OCI-LY7 (cell line): ENCODE results near the gene XCL1.
A peak's percentile ranks its signal among the peaks of the same experiment; 100 is the strongest.
"Not testable (repeated sequence)": the region's sequence is repeated elsewhere in the genome, so short reads cannot be mapped to it uniquely, and the experiment has no call there.

ENCODE experiments used
- EZH2phosphoT487 ChIP-seq: fragments of 200-600 bp; sonication (generic); IDR thresholded peaks from 2 replicates; pipeline ENCODE4 v1.6.1; 2018; ENCODE audit warnings: low read depth, borderline replicate concordance, mild to moderate bottlenecking, mixed run types, antibody characterized with exemption, low read length, moderate library complexity, mixed read lengths
- TF ChIP-seq, protein P1 (sequence below): fragments of 200-600 bp; sonication (generic); conservative IDR thresholded peaks from 2 replicates; pipeline ENCODE4 v1.5.1; 2014; ENCODE audit warnings: mild to moderate bottlenecking, antibody characterized with exemption, low read length, moderate library complexity, mixed read lengths

- TF ChIP-seq, protein P1, sequence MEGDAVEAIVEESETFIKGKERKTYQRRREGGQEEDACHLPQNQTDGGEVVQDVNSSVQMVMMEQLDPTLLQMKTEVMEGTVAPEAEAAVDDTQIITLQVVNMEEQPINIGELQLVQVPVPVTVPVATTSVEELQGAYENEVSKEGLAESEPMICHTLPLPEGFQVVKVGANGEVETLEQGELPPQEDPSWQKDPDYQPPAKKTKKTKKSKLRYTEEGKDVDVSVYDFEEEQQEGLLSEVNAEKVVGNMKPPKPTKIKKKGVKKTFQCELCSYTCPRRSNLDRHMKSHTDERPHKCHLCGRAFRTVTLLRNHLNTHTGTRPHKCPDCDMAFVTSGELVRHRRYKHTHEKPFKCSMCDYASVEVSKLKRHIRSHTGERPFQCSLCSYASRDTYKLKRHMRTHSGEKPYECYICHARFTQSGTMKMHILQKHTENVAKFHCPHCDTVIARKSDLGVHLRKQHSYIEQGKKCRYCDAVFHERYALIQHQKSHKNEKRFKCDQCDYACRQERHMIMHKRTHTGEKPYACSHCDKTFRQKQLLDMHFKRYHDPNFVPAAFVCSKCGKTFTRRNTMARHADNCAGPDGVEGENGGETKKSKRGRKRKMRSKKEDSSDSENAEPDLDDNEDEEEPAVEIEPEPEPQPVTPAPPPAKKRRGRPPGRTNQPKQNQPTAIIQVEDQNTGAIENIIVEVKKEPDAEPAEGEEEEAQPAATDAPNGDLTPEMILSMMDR = peak; percentile 54
- TF ChIP-seq EZH2phosphoT487 = not testable (repeated sequence)
These were observed 30.5 kb upstream of the XCL1 start for GRCh38 chr1:168545678-168546552.
